ENCODE measurements around the gene LGI1.

DNA sequence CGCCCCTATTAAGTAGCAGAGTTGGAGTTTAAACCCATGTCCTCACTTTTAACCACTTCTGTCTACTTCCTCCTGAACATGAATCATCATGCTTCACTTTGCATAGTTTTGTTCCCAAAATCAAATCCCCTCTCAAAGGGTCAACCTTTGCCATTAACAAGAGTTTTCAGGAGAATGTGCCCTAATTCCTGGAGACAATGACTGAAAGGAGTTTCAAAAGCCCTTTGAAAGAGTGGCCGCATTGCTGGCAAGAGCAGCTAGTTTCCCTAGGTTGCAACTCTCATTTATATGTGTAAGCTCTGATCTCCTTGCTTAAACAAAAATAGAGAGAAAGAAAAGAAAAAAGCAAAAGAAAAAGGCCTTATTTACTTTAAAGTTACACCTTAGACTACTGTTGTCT is 9.2 kb downstream of the LGI1 start:
- TF ChIP-seq, protein P1, sequence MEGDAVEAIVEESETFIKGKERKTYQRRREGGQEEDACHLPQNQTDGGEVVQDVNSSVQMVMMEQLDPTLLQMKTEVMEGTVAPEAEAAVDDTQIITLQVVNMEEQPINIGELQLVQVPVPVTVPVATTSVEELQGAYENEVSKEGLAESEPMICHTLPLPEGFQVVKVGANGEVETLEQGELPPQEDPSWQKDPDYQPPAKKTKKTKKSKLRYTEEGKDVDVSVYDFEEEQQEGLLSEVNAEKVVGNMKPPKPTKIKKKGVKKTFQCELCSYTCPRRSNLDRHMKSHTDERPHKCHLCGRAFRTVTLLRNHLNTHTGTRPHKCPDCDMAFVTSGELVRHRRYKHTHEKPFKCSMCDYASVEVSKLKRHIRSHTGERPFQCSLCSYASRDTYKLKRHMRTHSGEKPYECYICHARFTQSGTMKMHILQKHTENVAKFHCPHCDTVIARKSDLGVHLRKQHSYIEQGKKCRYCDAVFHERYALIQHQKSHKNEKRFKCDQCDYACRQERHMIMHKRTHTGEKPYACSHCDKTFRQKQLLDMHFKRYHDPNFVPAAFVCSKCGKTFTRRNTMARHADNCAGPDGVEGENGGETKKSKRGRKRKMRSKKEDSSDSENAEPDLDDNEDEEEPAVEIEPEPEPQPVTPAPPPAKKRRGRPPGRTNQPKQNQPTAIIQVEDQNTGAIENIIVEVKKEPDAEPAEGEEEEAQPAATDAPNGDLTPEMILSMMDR (IDR thresholded peaks at IDR 0.05) = no peak
- TF ChIP-seq ZFX (IDR thresholded peaks at IDR 0.05; ENCODE audit: borderline replicate concordance) = no peak
